HG03159 (cell line): ENCODE data around the gene RARS2.
A peak's percentile ranks its signal among the peaks of the same experiment; 100 is the strongest.
"Not testable (repeated sequence)": the region's sequence is repeated elsewhere in the genome, so short reads cannot be mapped to it uniquely, and the experiment has no call there.

Source experiments
- ATAC-seq: cut with Tn5 transposase; IDR thresholded peaks from one replicate; pipeline ENCODE4 v1.9.1; 2021; ENCODE audit warnings: mild to moderate bottlenecking, moderate library complexity; ENCODE audit not compliant: unreplicated experiment

RARS2 gene

GRCh38 chr6:87504441-87504840 is 85.3 kb downstream of the RARS2 start:
- no peak for ATAC-seq

GRCh38 chr6:87501809-87502572 is 87.8 kb downstream of the RARS2 start:
- ATAC-seq, result no peak

GRCh38 chr6:87498048-87498447 is 91.7 kb downstream of the RARS2 start:
- no peak for ATAC-seq

- ATAC-seq, result peak; percentile 94
These were observed 94.9 kb downstream of the RARS2 start for GRCh38 chr6:87494761-87495422.

GRCh38 chr6:87489326-87489725 is 100.5 kb downstream of the RARS2 start:
- ATAC-seq, result not testable (repeated sequence)

GRCh38 chr6:87487555-87487954 is 102.2 kb downstream of the RARS2 start:
- no peak for ATAC-seq

- ATAC-seq, result no peak
These were observed 105.3 kb downstream of the RARS2 start for GRCh38 chr6:87484491-87484890.

GRCh38 chr6:87483929-87484328 is 105.9 kb downstream of the RARS2 start:
- no peak for ATAC-seq

GRCh38 chr6:87482366-87482765 is 107.4 kb downstream of the RARS2 start:
- no peak for ATAC-seq

- no peak for ATAC-seq
These were observed 107.9 kb downstream of the RARS2 start for GRCh38 chr6:87481931-87482330.

GRCh38 chr6:87473419-87473903 is 116.3 kb downstream of the RARS2 start:
- ATAC-seq, result peak; percentile 72

- ATAC-seq, result peak; percentile 95
These were observed 117.0 kb downstream of the RARS2 start, which contains the start of gene SLC35A1 for GRCh38 chr6:87472525-87473418. Gene SLC35A1, plus strand, starts transcription at chr6:87472974. Its CDS starts 30 bp downstream, at chr6:87473004.

GRCh38 chr6:87465051-87465450 is 124.7 kb downstream of the RARS2 start:
- no peak for ATAC-seq
